HepG2 (cell line): ENCODE data around the gene NRAP. TPM values are rescaled to one million over a fixed set of nuclear protein-coding genes. Genes with fewer than 3 reads are reported as not detected.

Experiments
- ETV6 ChIP-seq: sonication (generic); formaldehyde crosslinking; conservative IDR thresholded peaks from 2 replicates; pipeline ENCODE4 v1.4.0; 2020; ENCODE audit warnings: missing genetic modification reagents
- GATA4 ChIP-seq: sonication (generic); IDR thresholded peaks from 2 replicates; pipeline ENCODE4 v1.6.1; 2016; ENCODE audit warnings: antibody characterized with exemption, low read depth, borderline replicate concordance
- GATAD2A ChIP-seq: IDR thresholded peaks from 2 replicates; pipeline ENCODE4 v1.6.1; 2016
- HDAC6 ChIP-seq: fragments of 200-600 bp; sonication (generic); IDR thresholded peaks from 2 replicates; pipeline ENCODE4 v1.7.0; 2017; ENCODE audit warnings: mild to moderate bottlenecking, antibody characterized with exemption, low read length, low read depth
- HOXD1 ChIP-seq: sonication (generic); formaldehyde crosslinking; IDR thresholded peaks from 2 replicates; pipeline ENCODE4 v1.5.0; 2020; ENCODE audit warnings: missing genetic modification reagents
- ISX ChIP-seq: sonication (generic); formaldehyde crosslinking; conservative IDR thresholded peaks from 2 replicates; pipeline ENCODE4 v1.5.0; 2020; ENCODE audit warnings: missing genetic modification reagents
- JUN ChIP-seq: sonication (generic); formaldehyde crosslinking; IDR thresholded peaks from 2 replicates; pipeline ENCODE4 v1.4.0; 2020; ENCODE audit warnings: mild to moderate bottlenecking, missing genetic modification reagents
- MAFK ChIP-seq, 2 experiments: IDR thresholded peaks in 1 of 2; conservative IDR thresholded peaks in 1 of 2; 2 replicates each; pipeline ENCODE4 v1.6.1; 2011; ENCODE audit warnings: improper control_type of control experiment in 2 of 2, low read length in 2 of 2
- NR2F6 ChIP-seq, 2 experiments: IDR thresholded peaks; 2 replicates each; pipeline ENCODE4 v1.6.1; 2016; ENCODE audit warnings: antibody characterized with exemption in 1 of 2, mild to moderate bottlenecking in 1 of 2
- PHF8 ChIP-seq: sonication (generic); formaldehyde crosslinking; IDR thresholded peaks from 2 replicates; pipeline ENCODE4 v1.5.0; 2020; ENCODE audit warnings: missing genetic modification reagents
- POGZ ChIP-seq: sonication (generic); formaldehyde crosslinking; IDR thresholded peaks from 2 replicates; pipeline ENCODE4 v1.4.0; 2020; ENCODE audit warnings: mild to moderate bottlenecking, missing genetic modification reagents
- RARA ChIP-seq: IDR thresholded peaks from 2 replicates; pipeline ENCODE4 v1.6.1; 2016; ENCODE audit warnings: missing genetic modification reagents, missing compliant biosample characterization
- RBFOX2 ChIP-seq: fragments of 200-400 bp; formaldehyde crosslinking; IDR thresholded peaks from 2 replicates; pipeline ENCODE4 v1.6.1; 2017; ENCODE audit warnings: low read depth, mild to moderate bottlenecking, low read length
- RNF2 ChIP-seq: fragments of 450-650 bp; conservative IDR thresholded peaks from 2 replicates; pipeline ENCODE4 v1.6.1; 2016; ENCODE audit warnings: low read depth
- SMARCC2 ChIP-seq: fragments of 450-650 bp; IDR thresholded peaks from 2 replicates; pipeline ENCODE4 v1.6.1; 2017; ENCODE audit warnings: antibody characterized with exemption, mild to moderate bottlenecking
- SP5 ChIP-seq: IDR thresholded peaks from 2 replicates; pipeline ENCODE4 v1.6.1; 2016; ENCODE audit warnings: low read depth, borderline replicate concordance
- ZNF142 ChIP-seq: sonication (generic); formaldehyde crosslinking; IDR thresholded peaks from 2 replicates; pipeline ENCODE4 v1.4.0; 2020; ENCODE audit warnings: missing genetic modification reagents
- ZNF232 ChIP-seq: sonication (generic); formaldehyde crosslinking; IDR thresholded peaks from 2 replicates; pipeline ENCODE4 v1.4.0; 2020; ENCODE audit warnings: missing genetic modification reagents, borderline replicate concordance
- ZNF644 ChIP-seq: IDR thresholded peaks from 2 replicates; pipeline ENCODE4 v1.6.1; 2016; ENCODE audit warnings: low read depth
- ZNF678 ChIP-seq: sonication (generic); formaldehyde crosslinking; IDR thresholded peaks from 2 replicates; pipeline ENCODE4 v1.4.0; 2020; ENCODE audit warnings: mild to moderate bottlenecking, missing genetic modification reagents
- ZNF773 ChIP-seq: sonication (generic); formaldehyde crosslinking; IDR thresholded peaks from 2 replicates; pipeline ENCODE4 v1.4.0; 2020; ENCODE audit warnings: missing genetic modification reagents, borderline replicate concordance
- polyA plus RNA-seq, 8 experiments: library from polyadenylated mRNA; depleted of rRNA in 3 of 8; stranded (reverse) in 7 of 8; unstranded in 1 of 8; fragments of >200 nt; fragmentation: Illumina TruSeq in 4 of 8; extraction: Trizol in 4 of 8; gene quantifications; 2 replicates each; pipeline versions ENCODE4 v1.2.1 to v1.2.3, GENCODE V29; 2011 to 2016; ENCODE audit warnings: low read depth in 4 of 8, missing spikeins in 1 of 8, mixed read lengths in 1 of 8; ENCODE audit not compliant: insufficient read depth in 1 of 8
- total RNA-seq, 5 experiments: library from RNA; depleted of rRNA; stranded (reverse); fragments of >200 nt; fragmentation: Illumina TruSeq; extraction: Trizol; gene quantifications; 2 replicates each; pipeline ENCODE4 v1.2.3, GENCODE V29; 2016; ENCODE audit warnings: low read depth in 1 of 5
- TF ChIP-seq, protein P1 (sequence below): IDR thresholded peaks from 2 replicates; pipeline ENCODE4 v1.6.1; 2012; ENCODE audit warnings: low read depth, low read length, improper control_type of control experiment
- TF ChIP-seq, protein P2 (sequence below): sonication (generic); formaldehyde crosslinking; IDR thresholded peaks from 2 replicates; pipeline ENCODE4 v1.8.0; 2022; ENCODE audit warnings: mild to moderate bottlenecking, missing genetic modification reagents, moderate library complexity

Gene NRAP
- total and polyA plus RNA-seq, 2 of the 13 experiments (the other 11 are each of a cell fraction or from before 2014, with no cell fraction given) = not detected

DNA sequence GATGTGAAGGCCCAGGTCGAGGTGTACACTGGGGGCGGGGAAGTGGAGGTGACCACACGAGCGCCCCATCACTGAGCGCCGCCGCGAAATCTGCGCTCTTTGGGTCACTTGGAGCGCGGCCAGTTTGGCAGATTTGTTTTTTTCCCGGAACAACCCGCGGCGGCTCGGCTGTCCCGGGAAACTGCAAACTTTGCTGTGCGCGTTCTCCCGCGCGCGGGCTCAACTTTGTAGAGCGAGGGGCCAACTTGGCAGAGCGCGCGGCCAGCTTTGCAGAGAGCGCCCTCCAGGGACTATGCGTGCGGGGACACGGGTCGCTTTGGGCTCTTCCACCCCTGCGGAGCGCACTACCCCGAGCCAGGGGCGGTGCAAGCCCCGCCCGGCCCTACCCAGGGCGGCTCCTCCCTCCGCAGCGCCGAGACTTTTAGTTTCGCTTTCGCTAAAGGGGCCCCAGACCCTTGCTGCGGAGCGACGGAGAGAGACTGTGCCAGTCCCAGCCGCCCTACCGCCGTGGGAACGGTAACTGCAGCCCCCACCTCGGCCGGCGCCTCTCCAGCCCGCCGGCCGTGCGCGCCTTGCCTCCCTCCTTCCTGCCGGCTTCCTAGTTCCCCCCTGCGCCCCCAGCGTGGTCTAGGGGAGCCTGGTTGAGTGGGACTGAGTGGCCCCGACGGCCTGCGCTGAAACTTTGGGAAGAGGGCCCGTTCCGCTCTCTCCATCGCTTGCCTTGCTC is 15.8 kb upstream of the NRAP start, which contains the start of gene CASP7 (continued):
- TF ChIP-seq GATAD2A (CRISPR knock-in tag) (no peak; the same call in 1 of the 2 replicates), SP5 (CRISPR knock-in tag) (peak; percentile 17; the same call in 1 of the 2 replicates), RARA (CRISPR knock-in tag) (0 out of 2 replicates have a peak, but pooled peaks have one; percentile 15), ZNF678 (CRISPR knock-in tag) (no peak), SMARCC2 (no peak), ISX (CRISPR knock-in tag) (no peak), GATA4 (no peak), MAFK (conservative IDR thresholded peaks at IDR 0.05 in 1 of 2, IDR thresholded peaks at IDR 0.05 in 1 of 2; ENCODE audit: low read length in 2 of 2) (no peak), HDAC6 (no peak), NR2F6 (IDR thresholded peaks at IDR 0.05) (0 out of 2 replicates have a peak, but pooled peaks have one; percentile 0), NR2F6 (CRISPR knock-in tag; IDR thresholded peaks at IDR 0.05) (peak; percentile 10; the same call in 1 of the 2 replicates), ZNF644 (CRISPR knock-in tag) (no peak), RBFOX2 (peak; percentile 79), ZNF773 (CRISPR knock-in tag) (0 out of 2 replicates have a peak, but pooled peaks have one; percentile 20), RNF2 (no peak), JUN (CRISPR knock-in tag) (no peak), POGZ (peak; percentile 36; the same call in 1 of the 2 replicates), PHF8 (CRISPR knock-in tag) (peak; percentile 72), HOXD1 (no peak; the same call in 1 of the 2 replicates), ZNF232 (CRISPR knock-in tag) (no peak; the same call in 1 of the 2 replicates), ETV6 (CRISPR knock-in tag) (peak; percentile 23; the same call in 1 of the 2 replicates), ZNF142 (CRISPR knock-in tag) (peak; percentile 85; the same call in 1 of the 2 replicates)
- TF ChIP-seq, protein P1, sequence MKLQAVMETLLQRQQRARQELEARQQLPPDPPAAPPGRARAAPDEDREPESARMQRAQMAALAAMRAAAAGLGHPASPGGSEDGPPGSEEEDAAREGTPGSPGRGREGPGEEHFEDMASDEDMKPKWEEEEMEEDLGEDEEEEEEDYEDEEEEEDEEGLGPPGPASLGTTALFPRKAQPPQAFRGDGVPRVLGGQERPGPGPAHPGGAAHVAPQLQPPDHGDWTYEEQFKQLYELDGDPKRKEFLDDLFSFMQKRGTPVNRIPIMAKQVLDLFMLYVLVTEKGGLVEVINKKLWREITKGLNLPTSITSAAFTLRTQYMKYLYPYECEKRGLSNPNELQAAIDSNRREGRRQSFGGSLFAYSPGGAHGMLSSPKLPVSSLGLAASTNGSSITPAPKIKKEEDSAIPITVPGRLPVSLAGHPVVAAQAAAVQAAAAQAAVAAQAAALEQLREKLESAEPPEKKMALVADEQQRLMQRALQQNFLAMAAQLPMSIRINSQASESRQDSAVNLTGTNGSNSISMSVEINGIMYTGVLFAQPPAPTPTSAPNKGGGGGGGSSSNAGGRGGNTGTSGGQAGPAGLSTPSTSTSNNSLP = no peak
- TF ChIP-seq, protein P2, sequence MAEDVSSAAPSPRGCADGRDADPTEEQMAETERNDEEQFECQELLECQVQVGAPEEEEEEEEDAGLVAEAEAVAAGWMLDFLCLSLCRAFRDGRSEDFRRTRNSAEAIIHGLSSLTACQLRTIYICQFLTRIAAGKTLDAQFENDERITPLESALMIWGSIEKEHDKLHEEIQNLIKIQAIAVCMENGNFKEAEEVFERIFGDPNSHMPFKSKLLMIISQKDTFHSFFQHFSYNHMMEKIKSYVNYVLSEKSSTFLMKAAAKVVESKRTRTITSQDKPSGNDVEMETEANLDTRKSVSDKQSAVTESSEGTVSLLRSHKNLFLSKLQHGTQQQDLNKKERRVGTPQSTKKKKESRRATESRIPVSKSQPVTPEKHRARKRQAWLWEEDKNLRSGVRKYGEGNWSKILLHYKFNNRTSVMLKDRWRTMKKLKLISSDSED (CRISPR knock-in tag) = no peak
